Testis (tissue), 2 donors: ENCODE data around the gene HYAL1.

ENCODE experiments used
- POLR2A ChIP-seq: fragments of 450-650 bp; IDR thresholded peaks from one replicate; pipeline ENCODE4 v1.6.1; 2017; ENCODE audit warnings: antibody characterized with exemption, mild to moderate bottlenecking, moderate library complexity
- TF ChIP-seq, protein P1 (sequence below), 3 experiments: fragments of 450-650 bp in 2 of 3; fragments of 200-600 bp in 1 of 3; sonication (generic) in 1 of 3; IDR thresholded peaks; one replicate each; pipeline ENCODE4 v1.5.1; 2016 to 2019; ENCODE audit warnings: antibody characterized with exemption in 3 of 3, mild to moderate bottlenecking in 2 of 3, moderate library complexity in 1 of 3

DNA sequence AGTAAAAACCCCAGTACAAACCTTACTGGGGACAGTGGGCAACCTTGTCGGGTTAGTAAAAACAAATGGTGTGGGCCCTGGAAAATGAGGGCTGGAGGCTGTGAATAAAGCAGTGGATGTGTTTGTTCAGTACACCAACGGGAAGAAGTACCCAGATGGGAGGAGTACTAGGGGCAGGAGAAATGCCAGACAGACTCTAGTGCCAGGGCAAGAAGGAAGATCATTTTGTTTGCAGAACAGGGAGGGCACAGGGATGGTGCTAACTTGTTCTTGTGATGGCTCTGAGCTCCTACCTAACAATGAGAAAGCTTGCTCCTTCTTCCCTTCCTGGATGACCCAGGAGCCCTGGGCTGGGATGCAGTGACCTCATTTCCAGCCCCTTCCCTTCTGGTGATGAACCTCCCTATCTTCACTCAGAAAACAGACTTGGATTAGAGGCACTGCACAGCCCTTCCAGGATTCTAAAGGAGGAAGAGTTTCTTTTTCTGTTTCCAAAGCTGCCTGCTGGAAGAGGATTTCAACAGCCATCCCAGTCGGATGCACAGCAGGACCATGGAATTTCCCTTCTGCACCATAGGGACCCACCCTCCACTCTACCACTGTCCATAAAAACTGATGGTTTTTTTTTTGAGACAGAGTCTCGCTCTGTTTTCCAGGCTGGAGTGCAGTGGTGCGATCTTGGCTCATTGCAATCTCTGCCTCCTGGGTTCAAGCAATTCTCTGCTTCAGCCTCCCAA lies 31.1 kb upstream of the HYAL1 start:
- TF ChIP-seq, protein P1, sequence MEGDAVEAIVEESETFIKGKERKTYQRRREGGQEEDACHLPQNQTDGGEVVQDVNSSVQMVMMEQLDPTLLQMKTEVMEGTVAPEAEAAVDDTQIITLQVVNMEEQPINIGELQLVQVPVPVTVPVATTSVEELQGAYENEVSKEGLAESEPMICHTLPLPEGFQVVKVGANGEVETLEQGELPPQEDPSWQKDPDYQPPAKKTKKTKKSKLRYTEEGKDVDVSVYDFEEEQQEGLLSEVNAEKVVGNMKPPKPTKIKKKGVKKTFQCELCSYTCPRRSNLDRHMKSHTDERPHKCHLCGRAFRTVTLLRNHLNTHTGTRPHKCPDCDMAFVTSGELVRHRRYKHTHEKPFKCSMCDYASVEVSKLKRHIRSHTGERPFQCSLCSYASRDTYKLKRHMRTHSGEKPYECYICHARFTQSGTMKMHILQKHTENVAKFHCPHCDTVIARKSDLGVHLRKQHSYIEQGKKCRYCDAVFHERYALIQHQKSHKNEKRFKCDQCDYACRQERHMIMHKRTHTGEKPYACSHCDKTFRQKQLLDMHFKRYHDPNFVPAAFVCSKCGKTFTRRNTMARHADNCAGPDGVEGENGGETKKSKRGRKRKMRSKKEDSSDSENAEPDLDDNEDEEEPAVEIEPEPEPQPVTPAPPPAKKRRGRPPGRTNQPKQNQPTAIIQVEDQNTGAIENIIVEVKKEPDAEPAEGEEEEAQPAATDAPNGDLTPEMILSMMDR (IDR thresholded peaks at IDR 0.05), result no peak
- TF ChIP-seq POLR2A, result no peak
